Adrenal gland (tissue), 5 donors: Measurements from ENCODE around the gene STAT4.

ENCODE experiments used
- POLR2A ChIP-seq, 2 donors: fragments of 450-650 bp; IDR thresholded peaks; one replicate each; pipeline ENCODE4 v1.6.1; 2017; ENCODE audit warnings: antibody characterized with exemption in 2 of 2, mild to moderate bottlenecking in 2 of 2, moderate library complexity in 1 of 2
- TF ChIP-seq, protein P1 (sequence below), 6 experiments: fragments of 450-650 bp in 4 of 6; fragments of 200-600 bp in 2 of 6; sonication (generic) in 1 of 6; IDR thresholded peaks; 1 replicate in 5 of 6; 2 replicates in 1 of 6; pipeline versions ENCODE4 v1.5.1 to v1.8.0; 2016 to 2021; ENCODE audit warnings: antibody characterized with exemption in 6 of 6, mild to moderate bottlenecking in 2 of 6, moderate library complexity in 1 of 6
- donor health status: DM: no; HTN: no; CAD: no.

DNA sequence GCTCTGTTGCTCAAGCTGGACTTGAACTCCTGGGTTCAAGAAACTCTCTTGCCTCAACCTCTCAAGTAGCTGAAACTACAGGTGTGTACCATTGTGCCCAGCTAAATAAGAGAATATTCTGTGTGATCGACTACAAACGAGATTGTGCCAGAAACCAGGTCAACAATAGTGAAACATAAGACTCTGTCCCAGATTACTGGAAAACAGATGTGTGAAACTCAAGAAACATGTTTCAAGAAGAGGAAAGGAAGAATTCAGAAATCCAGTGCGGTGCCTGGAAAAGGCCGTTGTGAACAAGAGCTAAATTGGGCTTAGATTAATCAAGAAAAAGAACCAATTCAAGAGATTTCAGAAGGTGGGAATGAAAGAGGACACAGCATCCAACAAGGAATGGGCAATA, 113.4 kb downstream of the STAT4 start:
- TF ChIP-seq, protein P1, sequence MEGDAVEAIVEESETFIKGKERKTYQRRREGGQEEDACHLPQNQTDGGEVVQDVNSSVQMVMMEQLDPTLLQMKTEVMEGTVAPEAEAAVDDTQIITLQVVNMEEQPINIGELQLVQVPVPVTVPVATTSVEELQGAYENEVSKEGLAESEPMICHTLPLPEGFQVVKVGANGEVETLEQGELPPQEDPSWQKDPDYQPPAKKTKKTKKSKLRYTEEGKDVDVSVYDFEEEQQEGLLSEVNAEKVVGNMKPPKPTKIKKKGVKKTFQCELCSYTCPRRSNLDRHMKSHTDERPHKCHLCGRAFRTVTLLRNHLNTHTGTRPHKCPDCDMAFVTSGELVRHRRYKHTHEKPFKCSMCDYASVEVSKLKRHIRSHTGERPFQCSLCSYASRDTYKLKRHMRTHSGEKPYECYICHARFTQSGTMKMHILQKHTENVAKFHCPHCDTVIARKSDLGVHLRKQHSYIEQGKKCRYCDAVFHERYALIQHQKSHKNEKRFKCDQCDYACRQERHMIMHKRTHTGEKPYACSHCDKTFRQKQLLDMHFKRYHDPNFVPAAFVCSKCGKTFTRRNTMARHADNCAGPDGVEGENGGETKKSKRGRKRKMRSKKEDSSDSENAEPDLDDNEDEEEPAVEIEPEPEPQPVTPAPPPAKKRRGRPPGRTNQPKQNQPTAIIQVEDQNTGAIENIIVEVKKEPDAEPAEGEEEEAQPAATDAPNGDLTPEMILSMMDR (IDR thresholded peaks at IDR 0.05): no peak
- TF ChIP-seq POLR2A (IDR thresholded peaks at IDR 0.05): no peak
